ENCODE measurements around the gene MAP3K8. TPM values are rescaled to one million over a fixed set of nuclear protein-coding genes. Genes with fewer than 3 reads are reported as not detected.

Gene MAP3K8
- total and polyA plus RNA-seq, 2 donors from 2014 or later: 6.7 to 41.6 TPM

DNA sequence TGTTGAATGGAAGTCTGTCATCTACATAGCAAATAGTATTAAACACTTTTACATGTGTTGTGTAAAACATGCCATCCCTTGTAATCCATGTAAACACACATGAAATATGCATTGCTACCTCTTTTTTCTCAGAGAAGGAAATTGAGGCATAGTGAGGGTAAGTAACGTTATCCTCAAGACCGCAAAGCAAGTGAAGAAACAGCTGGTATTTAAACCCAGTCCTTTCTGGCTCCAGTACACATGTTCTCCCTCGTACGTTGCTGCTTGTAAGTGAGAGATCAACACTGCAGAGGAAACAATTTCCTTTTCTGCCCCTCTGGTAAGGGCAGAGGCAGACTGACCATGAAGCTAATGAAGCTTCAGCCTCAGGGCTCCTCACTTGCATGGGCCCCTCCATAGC is 28.5 kb downstream of the MAP3K8 start:
- Histone ChIP-seq H3K9me3 (ENCODE audit: control insufficient read depth in 2 of 3, insufficient read depth in 1 of 3, low read length in 3 of 3) (no peaks in the 10 kb centered on the region), H3K36me3 (ENCODE audit: control insufficient read depth in 2 of 3, insufficient read depth in 3 of 3, low read length in 3 of 3) (peaks cover 0 to 22% (median 19%) of the 10 kb centered on the region in 3 donors), H3K27me3 (ENCODE audit: control insufficient read depth, insufficient read depth, low read length) (no peaks in the 10 kb centered on the region), H3K4me1 (ENCODE audit: control insufficient read depth in 2 of 3, insufficient read depth in 2 of 3, low read depth in 1 of 3, low read length in 3 of 3) (peaks cover 0 to 2% (median 0%) of the 10 kb centered on the region in 3 donors), H3K27ac (ENCODE audit: low read depth in 2 of 2, low read length in 2 of 2) (no peak overlapping the region), H3K4me3 (ENCODE audit: low read length in 3 of 3) (no peak overlapping the region), H3K9ac (ENCODE audit: low read length in 3 of 3) (no peak overlapping the region)
- FAIRE-seq (no peak), DNase-seq (no peak)
- intact Hi-C loops (cut with DNase I): no loop called here
- TF ChIP-seq, protein P1, sequence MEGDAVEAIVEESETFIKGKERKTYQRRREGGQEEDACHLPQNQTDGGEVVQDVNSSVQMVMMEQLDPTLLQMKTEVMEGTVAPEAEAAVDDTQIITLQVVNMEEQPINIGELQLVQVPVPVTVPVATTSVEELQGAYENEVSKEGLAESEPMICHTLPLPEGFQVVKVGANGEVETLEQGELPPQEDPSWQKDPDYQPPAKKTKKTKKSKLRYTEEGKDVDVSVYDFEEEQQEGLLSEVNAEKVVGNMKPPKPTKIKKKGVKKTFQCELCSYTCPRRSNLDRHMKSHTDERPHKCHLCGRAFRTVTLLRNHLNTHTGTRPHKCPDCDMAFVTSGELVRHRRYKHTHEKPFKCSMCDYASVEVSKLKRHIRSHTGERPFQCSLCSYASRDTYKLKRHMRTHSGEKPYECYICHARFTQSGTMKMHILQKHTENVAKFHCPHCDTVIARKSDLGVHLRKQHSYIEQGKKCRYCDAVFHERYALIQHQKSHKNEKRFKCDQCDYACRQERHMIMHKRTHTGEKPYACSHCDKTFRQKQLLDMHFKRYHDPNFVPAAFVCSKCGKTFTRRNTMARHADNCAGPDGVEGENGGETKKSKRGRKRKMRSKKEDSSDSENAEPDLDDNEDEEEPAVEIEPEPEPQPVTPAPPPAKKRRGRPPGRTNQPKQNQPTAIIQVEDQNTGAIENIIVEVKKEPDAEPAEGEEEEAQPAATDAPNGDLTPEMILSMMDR (IDR thresholded peaks at IDR 0.05; ENCODE audit: borderline replicate concordance, extremely low read depth, insufficient read depth): no peak

DNA sequence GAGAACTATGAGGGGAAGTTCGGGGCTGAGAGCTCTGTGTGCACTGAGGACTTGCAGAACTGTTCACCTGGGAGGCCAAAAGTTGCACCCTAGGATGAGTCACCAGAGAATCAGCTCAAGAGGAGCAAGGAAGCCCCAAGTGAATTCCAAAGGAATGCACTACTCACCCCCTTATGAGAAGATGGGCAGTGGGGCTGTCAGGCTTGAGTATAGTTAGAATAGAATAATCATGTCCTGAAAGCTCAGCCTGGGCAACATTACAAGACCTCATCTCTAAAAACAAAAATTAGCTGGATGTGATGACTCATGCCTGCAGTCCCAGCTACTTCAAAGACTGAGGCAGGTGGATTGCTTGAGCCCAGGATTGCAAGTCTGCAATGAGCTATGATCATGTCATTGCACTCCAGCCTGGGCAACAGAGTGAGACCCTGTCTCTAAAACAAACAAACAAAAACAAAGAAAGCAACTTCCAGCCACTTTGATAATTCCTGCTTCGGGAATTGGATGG is 30.0 kb downstream of the MAP3K8 start:
- Histone ChIP-seq H3K27me3 (ENCODE audit: control insufficient read depth, insufficient read depth, low read length) (no peaks in the 10 kb centered on the region), H3K27ac (ENCODE audit: low read depth in 2 of 2, low read length in 2 of 2) (no peak overlapping the region), H3K36me3 (ENCODE audit: control insufficient read depth in 2 of 3, insufficient read depth in 3 of 3, low read length in 3 of 3) (peaks cover 0 to 19% (median 18%) of the 10 kb centered on the region in 3 donors), H3K4me1 (ENCODE audit: control insufficient read depth in 2 of 3, insufficient read depth in 2 of 3, low read depth in 1 of 3, low read length in 3 of 3) (no peaks in the 10 kb centered on the region), H3K9ac (ENCODE audit: low read length in 3 of 3) (no peak overlapping the region), H3K9me3 (ENCODE audit: control insufficient read depth in 2 of 3, insufficient read depth in 1 of 3, low read length in 3 of 3) (no peaks in the 10 kb centered on the region), H3K4me3 (ENCODE audit: low read length in 3 of 3) (no peak overlapping the region)
- intact Hi-C loops (cut with DNase I): no loop called here
- FAIRE-seq (no peak), DNase-seq (no peak)
- TF ChIP-seq, protein P1 (IDR thresholded peaks at IDR 0.05; ENCODE audit: borderline replicate concordance, extremely low read depth, insufficient read depth): no peak

DNA sequence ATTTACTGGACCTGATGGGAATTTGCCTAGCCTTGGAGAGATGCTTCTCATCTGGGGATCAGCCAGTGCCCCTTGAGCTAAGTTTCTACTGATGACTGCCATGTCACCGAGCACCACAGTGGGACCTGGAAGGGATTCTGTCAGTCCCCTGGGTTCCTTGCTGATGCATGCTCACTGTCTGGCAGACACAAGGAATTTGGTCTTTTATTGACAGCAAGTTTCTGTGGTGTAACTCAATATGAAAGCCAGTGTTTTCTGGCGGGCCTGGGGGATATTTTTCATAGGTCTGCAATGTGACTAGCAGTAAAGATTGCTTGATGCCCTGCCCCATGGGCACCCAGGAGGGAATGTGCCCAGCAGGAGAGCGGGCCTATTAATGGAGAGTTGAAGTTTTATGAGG is 30.7 kb downstream of the MAP3K8 start:
- FAIRE-seq (no peak), DNase-seq (peak in 1 of 5 donors; percentile 23)
- H3K4me3 ChIP-seq (ENCODE audit: low read length in 3 of 3): no peak overlapping the region
- H3K4me1 ChIP-seq (ENCODE audit: control insufficient read depth in 2 of 3, insufficient read depth in 2 of 3, low read depth in 1 of 3, low read length in 3 of 3): no peaks in the 10 kb centered on the region
- TF ChIP-seq, protein P1 (IDR thresholded peaks at IDR 0.05; ENCODE audit: borderline replicate concordance, extremely low read depth, insufficient read depth): no peak
- H3K27ac ChIP-seq (ENCODE audit: low read depth in 2 of 2, low read length in 2 of 2): no peak overlapping the region
- no peaks in the 10 kb centered on the region for H3K27me3 ChIP-seq (ENCODE audit: control insufficient read depth, insufficient read depth, low read length)
- H3K36me3 ChIP-seq (ENCODE audit: control insufficient read depth in 2 of 3, insufficient read depth in 3 of 3, low read length in 3 of 3): peaks cover 0 to 19% (median 17%) of the 10 kb centered on the region in 3 donors
- intact Hi-C loops (cut with DNase I): no loop called here
- H3K9ac ChIP-seq (ENCODE audit: low read length in 3 of 3): no peak overlapping the region
- no peaks in the 10 kb centered on the region for H3K9me3 ChIP-seq (ENCODE audit: control insufficient read depth in 2 of 3, insufficient read depth in 1 of 3, low read length in 3 of 3)

DNA sequence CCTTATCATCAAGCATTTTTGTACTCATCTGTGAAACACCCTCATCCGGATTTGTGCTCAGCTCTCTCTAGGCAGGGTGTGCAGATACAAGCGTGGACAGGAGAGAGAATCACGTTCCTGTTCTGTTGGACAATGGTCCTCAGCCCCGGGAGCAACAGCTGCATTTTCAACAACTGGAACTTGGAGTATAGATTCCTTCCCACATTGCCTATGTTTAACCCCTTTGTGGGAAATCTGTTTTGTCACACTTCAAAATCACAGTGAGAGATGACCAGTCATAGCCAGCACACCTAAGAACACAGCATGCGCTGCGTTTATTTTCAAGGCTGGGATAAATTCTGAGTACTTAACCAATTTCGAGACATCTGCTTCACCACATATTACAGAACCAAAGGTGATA is 32.5 kb downstream of the MAP3K8 start:
- Histone ChIP-seq H3K4me1 (ENCODE audit: control insufficient read depth in 2 of 3, insufficient read depth in 2 of 3, low read depth in 1 of 3, low read length in 3 of 3) (no peaks in the 10 kb centered on the region), H3K27me3 (ENCODE audit: control insufficient read depth, insufficient read depth, low read length) (no peaks in the 10 kb centered on the region), H3K9me3 (ENCODE audit: control insufficient read depth in 2 of 3, insufficient read depth in 1 of 3, low read length in 3 of 3) (no peaks in the 10 kb centered on the region), H3K9ac (ENCODE audit: low read length in 3 of 3) (no peak overlapping the region), H3K36me3 (ENCODE audit: control insufficient read depth in 2 of 3, insufficient read depth in 3 of 3, low read length in 3 of 3) (peaks cover 0 to 8% (median 5%) of the 10 kb centered on the region in 3 donors), H3K27ac (ENCODE audit: low read depth in 2 of 2, low read length in 2 of 2) (no peak overlapping the region), H3K4me3 (ENCODE audit: low read length in 3 of 3) (no peak overlapping the region)
- TF ChIP-seq, protein P1 (IDR thresholded peaks at IDR 0.05; ENCODE audit: borderline replicate concordance, extremely low read depth, insufficient read depth): no peak
- intact Hi-C loops (cut with DNase I): no loop called here
- FAIRE-seq (no peak), DNase-seq (no peak)

Data from kidney (tissue), 14 donors.